GM19467 (cell line): ENCODE measurements around the gene OR2AP1.
"Not testable (repeated sequence)": the region's sequence is repeated elsewhere in the genome, so short reads cannot be mapped to it uniquely, and the experiment has no call there.

ENCODE experiments used
- ATAC-seq: cut with Tn5 transposase; IDR thresholded peaks from one replicate; pipeline ENCODE4 v1.9.1; 2021; ENCODE audit warnings: mild to moderate bottlenecking, moderate library complexity; ENCODE audit not compliant: unreplicated experiment

Gene OR2AP1

GRCh38 chr12:55572168-55572567, at the start of gene OR2AP1:
Gene OR2AP1, plus strand, starts transcription at chr12:55572468. Its CDS starts 1,947 bp downstream, at chr12:55574415.
- no peak for ATAC-seq

GRCh38 chr12:55548235-55548634, 24.0 kb upstream of the OR2AP1 start:
- ATAC-seq: not testable (repeated sequence)

- no peak for ATAC-seq
Measured at GRCh38 chr12:55548756-55549155, 23.5 kb upstream of the OR2AP1 start.

GRCh38 chr12:55549302-55549701, 23.0 kb upstream of the OR2AP1 start, which contains the start of gene OR6C4:
Gene OR6C4, plus strand, starts transcription at chr12:55549602. Its CDS starts 1,625 bp downstream, at chr12:55551227.
- no peak for ATAC-seq

- no peak for ATAC-seq
Measured at GRCh38 chr12:55554296-55554695, 18.0 kb upstream of the OR2AP1 start.

DNA sequence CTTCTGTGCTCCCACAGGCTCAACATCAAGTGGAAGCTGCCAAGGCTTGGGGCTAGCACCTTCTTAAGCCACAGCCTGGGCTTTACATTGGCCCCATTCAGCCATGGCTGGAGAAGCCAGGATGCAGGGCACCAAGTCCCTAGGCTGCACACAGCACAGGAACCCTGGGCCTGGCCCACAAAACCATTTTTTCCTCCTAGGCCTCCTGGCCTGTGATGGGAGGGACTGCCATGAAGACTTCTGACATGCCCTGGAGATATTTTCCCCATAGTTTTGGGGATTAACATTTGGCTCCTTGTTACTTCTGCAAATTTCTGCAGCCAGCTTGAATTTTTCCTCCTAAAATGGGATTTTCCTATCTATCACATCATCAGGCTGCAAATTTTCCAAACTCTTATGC, 2.2 kb upstream of the OR2AP1 start:
- ATAC-seq: not testable (repeated sequence)

GRCh38 chr12:55570689-55571088, 1.6 kb upstream of the OR2AP1 start:
- not testable (repeated sequence) for ATAC-seq

DNA sequence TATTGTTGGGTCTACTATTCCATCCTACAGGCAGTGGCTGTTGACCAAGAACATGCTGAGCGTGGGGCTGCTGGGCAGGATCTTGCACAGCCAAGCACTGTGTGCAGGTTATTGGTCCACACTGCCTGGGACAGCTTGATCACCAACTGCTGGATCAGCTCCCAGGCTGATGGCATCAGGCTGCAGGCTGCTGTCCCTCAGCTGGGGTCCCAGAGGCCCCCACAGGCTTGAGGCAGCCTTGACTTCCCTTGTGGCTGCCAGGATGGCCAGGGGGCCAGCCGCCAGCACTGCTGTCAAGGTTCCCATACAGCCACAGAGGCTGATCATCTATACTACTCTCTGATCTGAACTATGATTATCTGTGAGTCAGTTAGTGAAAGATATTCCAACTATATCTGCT, 9.8 kb downstream of the OR2AP1 start:
- ATAC-seq: no peak

DNA sequence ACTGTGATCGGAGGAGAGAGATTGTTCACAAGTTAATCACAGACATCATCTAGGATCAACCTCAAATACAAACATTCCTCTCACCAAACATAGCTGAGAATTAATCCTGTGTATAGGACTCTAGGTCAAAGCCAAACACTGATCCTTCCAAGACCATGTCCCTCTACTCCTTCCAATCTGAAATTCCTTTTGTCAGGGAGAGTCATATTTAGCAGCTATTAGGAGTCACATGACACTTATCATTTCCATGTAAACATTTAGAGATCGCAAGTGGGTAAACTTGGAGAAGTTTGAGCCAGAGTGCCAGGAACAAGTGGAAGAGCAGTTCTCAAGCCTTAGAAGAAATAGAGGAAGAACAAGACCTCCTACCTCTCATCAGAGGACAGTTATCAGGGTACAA, 13.5 kb downstream of the OR2AP1 start:
- no peak for ATAC-seq

DNA sequence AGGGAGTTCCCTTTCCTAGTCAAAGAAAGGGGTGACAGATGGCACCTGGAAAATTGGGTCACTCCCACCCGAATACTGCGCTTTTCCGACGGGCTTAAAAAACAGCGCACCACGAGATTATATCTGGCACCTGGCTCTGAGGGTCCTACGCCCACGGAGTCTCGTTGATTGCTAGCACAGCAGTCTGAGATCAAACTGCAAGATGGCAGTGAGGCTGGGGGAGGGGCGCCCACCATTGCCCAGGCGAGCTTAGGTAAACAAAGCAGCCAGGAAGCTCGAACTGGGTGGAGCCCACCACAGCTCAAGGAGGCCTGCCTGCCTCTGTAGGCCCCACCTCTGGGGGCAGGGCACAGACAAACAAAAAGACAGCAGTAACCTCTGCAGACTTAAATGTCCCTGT, 17.9 kb downstream of the OR2AP1 start:
- ATAC-seq: not testable (repeated sequence)

DNA sequence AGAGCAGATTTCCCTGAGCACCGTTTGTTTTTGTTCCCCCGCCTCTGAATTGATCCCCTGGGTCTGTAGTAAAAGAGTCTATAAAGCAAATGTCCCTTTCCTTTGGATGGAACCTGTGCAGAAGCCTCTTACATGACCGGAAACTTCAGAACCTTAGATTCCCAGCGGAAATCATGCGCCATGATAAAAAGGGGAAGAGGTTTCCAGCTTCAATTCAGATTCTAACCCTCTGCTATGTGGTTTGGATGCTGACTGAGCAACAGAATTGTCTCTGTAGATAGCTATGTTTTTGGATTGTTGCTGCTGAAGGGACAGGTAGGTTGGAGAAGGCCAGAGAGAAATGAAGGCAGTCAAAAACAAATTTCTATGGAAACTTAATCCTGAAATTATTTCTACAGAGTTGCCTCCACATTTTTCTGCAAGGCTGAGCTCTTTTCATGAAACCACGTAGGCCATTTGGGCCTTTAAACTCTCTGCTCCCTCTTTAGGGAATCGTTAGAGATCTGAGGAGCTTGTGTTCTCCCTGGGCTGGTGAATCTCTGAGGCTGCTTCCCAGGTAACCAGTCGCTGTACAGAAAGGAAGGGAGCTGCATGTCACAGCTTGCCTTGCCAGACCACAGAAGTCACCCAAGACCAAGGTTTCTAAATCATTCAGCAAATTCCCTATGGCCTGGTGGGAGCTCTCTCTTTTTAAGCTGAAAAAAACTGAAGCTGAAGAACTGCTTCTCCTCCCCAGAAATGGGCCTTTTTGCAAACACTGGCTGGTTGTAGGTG, 35.7 kb downstream of the OR2AP1 start:
- no peak for ATAC-seq

DNA sequence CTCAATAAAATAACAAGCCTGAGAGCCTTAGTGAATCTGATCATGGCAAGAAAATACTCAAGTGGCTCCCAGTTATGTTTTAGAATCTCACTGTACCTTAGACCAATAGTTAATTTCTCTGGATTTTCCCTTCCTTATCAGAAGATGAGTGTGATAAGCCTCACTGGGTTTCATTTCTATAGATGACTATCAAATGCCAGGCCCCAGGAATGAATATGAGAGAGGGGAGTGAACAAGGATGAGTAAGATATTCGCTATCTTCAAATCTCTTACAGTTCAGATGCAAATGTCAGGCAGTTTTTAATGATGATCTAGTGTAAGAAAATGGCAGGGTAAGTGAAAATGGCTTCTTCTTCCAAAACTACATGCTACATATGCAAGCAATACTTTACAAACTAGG, 38.3 kb downstream of the OR2AP1 start:
- no peak for ATAC-seq

DNA sequence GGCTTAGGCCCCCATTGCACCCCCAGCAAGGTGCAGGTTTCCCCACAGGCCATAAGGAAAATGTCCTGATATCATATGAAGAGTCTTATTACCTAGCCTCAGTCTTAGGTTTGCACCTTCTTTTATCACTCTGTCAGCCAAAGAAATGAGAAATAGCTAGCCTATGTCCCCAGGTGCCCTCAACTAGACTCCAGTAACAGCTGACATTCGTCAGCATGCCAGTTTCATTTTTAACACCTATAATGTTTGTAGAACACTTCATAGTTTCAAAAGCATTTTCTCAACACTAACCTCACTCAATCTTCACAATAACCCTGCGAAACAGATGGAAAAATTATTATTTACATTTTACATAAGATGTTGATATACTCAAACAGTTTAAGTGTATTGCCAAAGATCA, 40.4 kb downstream of the OR2AP1 start:
- ATAC-seq: no peak

DNA sequence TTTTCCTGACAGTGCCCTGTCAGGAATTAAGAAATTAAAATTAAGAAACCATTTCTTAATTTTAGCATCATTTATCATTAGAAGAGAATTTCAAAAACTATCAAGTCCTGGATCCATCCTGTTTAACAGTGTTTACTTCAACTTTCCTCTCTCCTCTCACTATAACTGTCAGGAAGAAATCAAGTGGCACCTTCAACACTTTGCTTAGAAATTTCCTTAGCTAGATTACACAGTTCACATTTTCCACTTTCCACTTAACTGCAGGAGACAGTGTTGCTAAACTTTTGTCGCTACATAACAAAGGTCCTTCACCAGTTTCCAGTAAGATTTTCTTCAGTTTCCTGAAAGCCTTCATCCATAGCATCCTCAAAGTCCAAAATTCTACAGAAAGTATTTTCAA, 42.5 kb downstream of the OR2AP1 start:
- no peak for ATAC-seq

DNA sequence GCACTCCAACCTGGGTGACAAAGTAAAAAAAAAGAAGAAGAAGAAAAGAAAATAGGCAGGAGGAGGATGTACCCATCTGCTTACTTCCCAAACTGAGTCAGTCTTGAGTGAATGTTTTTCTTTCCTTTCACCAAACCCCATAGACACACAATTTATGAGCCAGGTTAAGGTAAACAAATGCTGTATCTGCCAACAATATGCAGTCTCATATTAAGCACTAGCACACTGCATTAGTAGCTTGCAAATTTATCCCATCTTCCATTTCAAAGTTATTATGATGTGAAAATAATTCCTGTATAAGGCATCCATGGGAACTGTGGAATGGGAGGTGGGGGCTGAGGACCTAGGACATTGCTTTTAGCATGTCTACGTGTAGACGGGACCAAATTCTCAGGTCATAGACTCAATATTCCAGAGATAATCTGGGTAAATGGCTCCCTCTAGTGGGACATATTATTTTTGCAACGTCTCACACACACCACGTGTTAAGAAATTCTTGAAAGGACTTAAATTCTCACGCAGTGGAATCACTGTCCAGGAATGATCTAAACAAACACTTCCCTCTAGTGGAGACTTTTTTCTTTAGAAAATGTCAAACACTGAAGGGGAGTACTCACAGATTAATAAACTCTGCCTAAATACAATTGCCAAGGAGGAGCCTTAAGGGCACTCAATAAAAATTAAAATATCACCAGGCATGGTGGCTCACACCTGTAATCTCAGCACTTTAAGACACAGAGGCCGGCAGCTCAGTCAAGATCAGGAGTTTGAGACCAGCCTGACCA, 47.3 kb downstream of the OR2AP1 start:
- ATAC-seq: peak; percentile 88

GRCh38 chr12:55624056-55624455, 51.8 kb downstream of the OR2AP1 start:
- no peak for ATAC-seq
